Small intestine (tissue), 7 donors: ENCODE results near the gene DPH6. TPM values are rescaled to one million over a fixed set of nuclear protein-coding genes. Genes with fewer than 3 reads are reported as not detected.

Experiments
- DNase-seq, 2 donors: peaks; one replicate each; pipeline versions ENCODE4 v3.0.0 to v3.0.0-alpha.2; 2013
- FAIRE-seq: peaks from 2 replicates; lab custom pipeline; 2012; peaks lifted over from hg19 to GRCh38; lab: Jason Lieb, UNC
- H3K27ac ChIP-seq, 3 donors: one replicate each; pipeline ENCODE4 v1.5.1; 2013; ENCODE audit warnings: low read length in 2 of 3, mild to moderate bottlenecking in 2 of 3, control low read depth in 1 of 3, inconsistent platforms in 1 of 3, low read depth in 1 of 3, moderate library complexity in 1 of 3
- H3K27me3 ChIP-seq, 3 donors: one replicate each; pipeline ENCODE4 v1.6.1; 2013; ENCODE audit warnings: low read length in 3 of 3, inconsistent platforms in 1 of 3; ENCODE audit not compliant: control insufficient read depth in 3 of 3, insufficient read depth in 3 of 3
- H3K36me3 ChIP-seq, 3 donors: one replicate each; pipeline ENCODE4 v1.6.1; 2013; ENCODE audit warnings: low read length in 3 of 3, inconsistent platforms in 1 of 3, low read depth in 1 of 3, mild to moderate bottlenecking in 1 of 3, moderate library complexity in 1 of 3; ENCODE audit not compliant: control insufficient read depth in 3 of 3, insufficient read depth in 2 of 3
- H3K4me1 ChIP-seq, 3 donors: one replicate each; pipeline ENCODE4 v1.6.1; 2013; ENCODE audit warnings: low read length in 2 of 3, inconsistent platforms in 1 of 3, low read depth in 1 of 3, mild to moderate bottlenecking in 1 of 3, moderate library complexity in 1 of 3; ENCODE audit not compliant: control insufficient read depth in 3 of 3, insufficient read depth in 2 of 3
- H3K4me3 ChIP-seq, 3 donors: one replicate each; pipeline ENCODE4 v1.5.1; 2013; ENCODE audit warnings: low read length in 3 of 3, control low read depth in 1 of 3, inconsistent platforms in 1 of 3, low read depth in 1 of 3, mild to moderate bottlenecking in 1 of 3, moderate library complexity in 1 of 3
- H3K9me3 ChIP-seq, 2 donors: one replicate each; pipeline ENCODE4 v1.6.1; 2013; ENCODE audit warnings: low read depth in 1 of 2, low read length in 1 of 2; ENCODE audit not compliant: control insufficient read depth in 2 of 2, insufficient read depth in 1 of 2
- WGBS, 3 donors: extraction: QIAGEN DNeasy Blood & Tissue Kit; methylation state at CpG; one replicate each; pipeline ENCODE4 v1.1.7; 2013; 5-methylcytosine and 5-hydroxymethylcytosine counted together
- polyA plus RNA-seq, 4 donors: library from polyadenylated mRNA; stranded (reverse) in 3 of 4; unstranded in 1 of 4; fragments of 200-250 nt in 3 of 4; fragments of 120-200 nt in 1 of 4; gene quantifications; one replicate each; pipeline versions ENCODE4 v1.2.1 to v1.2.3, GENCODE V29; 2013
- donor health status: healthy with polysubstance abuse.
- donor health status: control.
- donor health status: control.
- donor health status: Bipolar disorder and iron deficiency.
- donor health status: healthy.

Gene DPH6
- polyA plus RNA-seq, 4 donors = 7.4 to 16.5 (median 11.6) TPM

DNA sequence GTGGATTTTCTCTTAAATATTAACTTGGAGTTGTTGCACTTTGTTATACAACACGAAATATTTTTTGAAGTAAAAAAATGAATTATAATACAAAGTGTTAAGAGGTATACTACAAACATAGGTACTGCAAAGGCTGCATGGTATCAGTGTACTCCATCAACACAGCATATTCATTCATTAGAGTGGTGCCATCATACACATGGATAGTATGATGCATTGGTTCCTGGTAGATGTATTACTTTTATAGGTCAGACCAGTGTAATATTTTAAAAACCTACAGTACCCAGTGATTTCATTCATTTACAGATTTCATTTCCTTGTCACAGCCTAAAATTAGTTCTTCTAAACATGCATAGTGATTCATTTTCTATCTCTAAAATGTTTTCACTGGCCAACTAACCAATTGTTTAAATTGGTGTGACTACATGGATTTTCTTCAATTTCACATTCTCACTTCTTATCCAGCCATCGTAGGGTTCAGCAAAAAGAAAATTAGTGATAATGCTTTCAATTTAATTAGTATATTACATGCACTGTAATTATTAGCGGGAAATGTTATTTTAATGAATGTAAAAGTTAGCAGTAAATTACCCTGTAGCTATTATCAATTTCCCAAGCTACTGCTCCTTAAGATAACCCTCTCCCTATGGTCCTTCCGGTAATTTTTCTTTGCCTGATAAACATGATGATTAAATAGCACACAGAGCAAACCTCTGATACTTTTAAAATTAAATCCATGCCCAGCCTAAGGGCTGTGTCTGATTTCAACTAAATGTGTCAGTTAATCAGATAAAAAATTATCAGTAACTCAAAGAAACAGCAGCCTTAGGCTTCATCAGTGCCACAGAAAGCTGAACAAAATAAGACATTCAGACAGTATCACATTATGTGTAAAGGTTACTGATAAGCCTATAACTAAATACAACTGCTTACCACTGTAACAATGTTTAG is 68.4 kb downstream of the DPH6 start:
- Histone ChIP-seq H3K27ac (no peak overlapping the region), H3K36me3 (no peaks in the 10 kb centered on the region), H3K4me1 (peaks cover 0 to 3% (median 2%) of the 10 kb centered on the region in 3 donors), H3K4me3 (no peak overlapping the region), H3K27me3 (no peaks in the 10 kb centered on the region), H3K9me3 (no peaks in the 10 kb centered on the region)
- FAIRE-seq = no peak
- 23 to 65% (median 45%) methylated on average over 4 of the region's 4 CpGs for WGBS, 3 donors
- peak in 1 of 2 donors; percentile 8 for DNase-seq

DNA sequence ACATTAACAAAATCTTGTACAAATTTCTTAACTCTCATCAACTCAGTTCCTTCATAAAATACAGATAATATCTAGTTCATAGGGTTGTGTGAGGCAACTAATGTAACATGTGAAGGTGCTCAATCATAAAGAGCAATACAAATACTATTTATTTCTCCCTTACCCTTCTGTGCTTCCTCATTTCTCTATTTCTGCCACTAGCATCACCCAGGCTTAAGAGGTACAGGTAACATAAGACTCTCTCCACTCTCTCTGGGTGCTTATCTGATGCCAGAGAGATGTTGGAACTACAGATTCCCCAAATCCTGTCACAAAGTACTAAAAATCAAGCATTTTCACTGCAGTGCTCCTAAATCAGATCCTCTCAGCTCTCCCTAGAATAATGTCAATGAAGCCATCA is 74.9 kb downstream of the DPH6 start:
- FAIRE-seq (no peak), DNase-seq (no peak)
- H3K4me3 ChIP-seq = no peak overlapping the region
- no peaks in the 10 kb centered on the region for H3K36me3 ChIP-seq
- H3K27me3 ChIP-seq = no peaks in the 10 kb centered on the region
- no peaks in the 10 kb centered on the region for H3K9me3 ChIP-seq
- H3K27ac ChIP-seq = no peak overlapping the region
- H3K4me1 ChIP-seq = no peaks in the 10 kb centered on the region

DNA sequence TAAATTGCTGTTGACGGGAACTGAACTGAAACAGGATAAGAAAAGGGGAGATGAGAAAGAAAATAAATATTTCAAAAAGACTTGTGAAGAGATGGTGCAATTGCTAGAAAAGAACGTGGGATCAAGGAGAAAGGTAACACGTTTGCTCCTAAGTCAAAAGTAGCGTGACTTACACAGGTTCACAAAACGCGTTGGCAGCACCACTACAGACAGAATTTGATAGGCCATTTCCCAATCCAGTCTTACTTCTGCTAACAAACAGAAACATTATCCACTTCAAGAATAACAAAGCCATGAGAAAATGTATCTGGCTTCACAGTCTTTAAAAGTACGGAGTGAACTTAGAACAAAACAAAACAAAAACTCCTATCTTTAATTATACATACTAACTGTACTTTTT is 75.5 kb downstream of the DPH6 start:
- H3K36me3 ChIP-seq = no peaks in the 10 kb centered on the region
- DNase-seq (no peak), FAIRE-seq (no peak)
- H3K27ac ChIP-seq = no peak overlapping the region
- H3K27me3 ChIP-seq = no peaks in the 10 kb centered on the region
- 92 to 93% (median 92%) methylated on average over 7 of the region's 7 CpGs for WGBS, 3 donors
- no peaks in the 10 kb centered on the region for H3K4me1 ChIP-seq
- H3K9me3 ChIP-seq = no peaks in the 10 kb centered on the region
- H3K4me3 ChIP-seq = no peak overlapping the region

DNA sequence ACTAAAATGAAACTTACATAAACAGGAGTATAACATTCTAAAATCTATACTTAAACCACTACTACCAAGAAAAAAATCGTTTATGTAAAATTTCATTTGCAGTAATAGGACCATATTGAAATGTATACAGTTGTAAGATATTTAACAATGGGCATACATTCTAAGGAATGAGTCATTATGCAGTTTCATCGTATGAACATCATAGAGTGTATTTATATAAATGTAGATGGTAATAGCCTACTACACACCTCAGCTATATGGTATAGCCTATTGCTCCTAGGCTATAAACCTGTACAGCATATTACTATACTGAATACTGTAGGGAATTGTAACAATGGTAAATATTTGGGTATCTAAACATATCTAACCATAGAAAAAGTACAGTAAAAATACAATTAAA is 79.5 kb downstream of the DPH6 start:
- Histone ChIP-seq H3K4me3 (no peak overlapping the region), H3K27me3 (no peaks in the 10 kb centered on the region), H3K4me1 (no peaks in the 10 kb centered on the region), H3K36me3 (no peaks in the 10 kb centered on the region), H3K27ac (no peak overlapping the region), H3K9me3 (no peaks in the 10 kb centered on the region)
- 41 to 42% (median 42%) methylated on average over 2 of the region's 2 CpGs for WGBS, 3 donors
- DNase-seq (no peak), FAIRE-seq (no peak)

DNA sequence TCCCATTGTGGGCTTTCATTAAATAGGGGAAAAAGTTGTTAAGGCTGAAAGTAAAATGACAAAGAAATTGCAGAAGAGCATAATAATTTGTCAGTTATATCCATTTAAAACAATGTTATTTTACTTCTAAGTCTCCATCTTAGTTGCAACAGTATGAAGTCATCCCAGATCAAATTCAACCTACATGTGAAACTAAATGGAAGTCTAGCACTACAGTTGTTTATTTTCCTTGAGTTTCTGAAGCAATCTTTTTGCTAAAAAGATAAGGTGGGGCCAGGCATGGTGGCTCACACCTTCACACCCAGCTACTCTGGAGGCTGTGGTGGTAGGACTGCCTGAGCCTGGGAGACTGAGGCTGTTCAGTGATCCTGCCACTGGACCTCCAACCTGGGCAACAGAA is 80.2 kb downstream of the DPH6 start:
- Histone ChIP-seq H3K36me3 (no peaks in the 10 kb centered on the region), H3K4me3 (no peak overlapping the region), H3K27ac (no peak overlapping the region), H3K4me1 (no peaks in the 10 kb centered on the region), H3K9me3 (no peaks in the 10 kb centered on the region), H3K27me3 (no peaks in the 10 kb centered on the region)
- FAIRE-seq (no peak), DNase-seq (no peak)

DNA sequence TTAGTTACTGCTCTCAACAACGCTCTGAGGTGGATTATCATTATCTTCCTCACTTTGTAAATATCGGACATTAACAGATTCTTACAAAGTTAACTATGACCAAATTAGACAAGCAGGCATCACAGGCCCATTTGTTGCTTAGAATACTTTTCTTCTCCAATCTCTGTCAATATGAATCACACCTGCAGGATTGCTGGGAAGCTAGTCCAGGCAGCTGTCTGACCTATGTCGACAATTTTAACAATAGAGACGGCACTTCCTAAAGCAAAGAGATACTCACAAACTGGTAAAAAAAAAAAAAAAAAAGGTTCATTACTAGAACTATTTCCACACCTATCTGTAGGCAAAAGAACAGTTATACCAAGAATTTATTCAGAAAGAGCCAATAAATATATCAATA is 85.3 kb downstream of the DPH6 start:
- 71 to 72% (median 72%) methylated on average over 4 of the region's 4 CpGs for WGBS, 3 donors
- FAIRE-seq = no peak
- H3K4me1 ChIP-seq = no peaks in the 10 kb centered on the region
- H3K36me3 ChIP-seq = no peaks in the 10 kb centered on the region
- H3K27ac ChIP-seq = no peak overlapping the region
- no peaks in the 10 kb centered on the region for H3K27me3 ChIP-seq
- H3K4me3 ChIP-seq = no peak overlapping the region
- H3K9me3 ChIP-seq = no peaks in the 10 kb centered on the region
- DNase-seq = no peak

DNA sequence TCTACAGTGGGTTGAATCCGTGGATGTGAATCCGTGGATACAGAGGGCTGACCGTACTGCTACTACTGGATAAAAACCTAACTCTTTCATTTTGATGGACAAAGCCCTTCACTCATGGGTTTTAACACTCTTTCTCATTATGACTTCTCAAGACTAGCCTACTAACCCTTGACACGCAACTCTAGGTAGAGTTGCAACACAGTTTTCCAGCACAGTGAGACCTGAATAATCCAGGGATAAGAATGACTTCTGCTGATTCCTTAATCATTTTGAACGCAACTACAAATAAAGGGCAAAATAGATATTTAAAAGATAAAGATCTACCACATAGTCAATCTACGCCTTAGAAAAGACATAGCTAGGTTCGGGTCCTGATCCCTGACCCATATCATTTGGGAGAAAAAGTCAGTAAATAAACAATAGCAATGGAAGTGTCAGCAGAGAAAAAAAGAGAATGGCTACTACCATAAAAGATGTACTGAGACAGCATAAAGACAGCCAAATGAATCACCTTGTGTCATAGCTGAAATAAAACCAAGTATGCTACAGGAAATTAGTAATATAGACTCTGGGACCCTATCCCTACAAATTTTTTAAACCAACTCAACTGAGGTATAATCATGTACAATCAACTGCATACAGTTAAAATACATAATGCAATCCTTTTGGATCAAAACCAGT is 87.6 kb downstream of the DPH6 start:
- FAIRE-seq (no peak), DNase-seq (no peak)
- H3K4me1 ChIP-seq = no peaks in the 10 kb centered on the region
- no peaks in the 10 kb centered on the region for H3K27me3 ChIP-seq
- WGBS, 3 donors = 96 to 98% (median 96%) methylated on average over 7 of the region's 7 CpGs
- no peak overlapping the region for H3K27ac ChIP-seq
- no peaks in the 10 kb centered on the region for H3K9me3 ChIP-seq
- no peak overlapping the region for H3K4me3 ChIP-seq
- no peaks in the 10 kb centered on the region for H3K36me3 ChIP-seq

DNA sequence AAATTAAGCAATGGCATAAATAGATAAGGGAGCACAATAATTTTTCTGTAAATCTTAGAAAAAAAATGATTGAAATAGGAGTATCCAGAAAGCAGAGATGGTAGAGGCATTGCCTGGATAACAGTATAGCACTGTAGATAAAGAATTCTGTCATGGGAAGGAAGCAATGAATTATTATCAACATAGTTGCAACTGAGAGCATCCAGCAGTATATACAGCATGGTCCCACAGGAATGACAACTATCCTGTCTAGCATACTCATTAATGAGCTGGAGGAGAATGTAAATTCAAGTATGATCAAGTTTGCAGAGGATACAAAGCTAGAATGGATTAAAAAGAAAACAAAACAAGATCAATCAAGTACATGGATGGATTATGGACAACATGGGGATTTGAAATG is 90.8 kb downstream of the DPH6 start:
- H3K9me3 ChIP-seq = no peaks in the 10 kb centered on the region
- no peaks in the 10 kb centered on the region for H3K36me3 ChIP-seq
- no peak overlapping the region for H3K4me3 ChIP-seq
- no peaks in the 10 kb centered on the region for H3K27me3 ChIP-seq
- FAIRE-seq (no peak), DNase-seq (no peak)
- H3K4me1 ChIP-seq = no peaks in the 10 kb centered on the region
- no peak overlapping the region for H3K27ac ChIP-seq
